Heart left ventricle (tissue), 16 donors: ENCODE data around the gene TP53AIP1. TPM values are rescaled to one million over a fixed set of nuclear protein-coding genes. Genes with fewer than 3 reads are reported as not detected.

ENCODE experiments used
- ATAC-seq, 4 donors: fragments of 200-7000 bp; cut with Tn5 transposase; one replicate each; pipeline ENCODE4 v1.9.1; 2020 to 2022; ENCODE audit warnings: moderate library complexity in 4 of 4, mild to moderate bottlenecking in 3 of 4, moderate number of reproducible peaks in 1 of 4
- DNase-seq, 5 donors: peaks; one replicate each; pipeline ENCODE4 v3.0.0-alpha.2; 2020
- H3K27ac ChIP-seq, 12 donors: fragments of 200-600 bp; sonication (generic) in 4 of 12; one replicate each; pipeline versions ENCODE4 v1.5.0 to v1.8.0; 2016 to 2022; ENCODE audit warnings: mild to moderate bottlenecking in 2 of 12
- H3K27me3 ChIP-seq, 9 donors: fragments of 200-600 bp; sonication (generic) in 2 of 9; one replicate each; pipeline versions ENCODE4 v1.5.1 to v1.8.0; 2016 to 2022; ENCODE audit warnings: mild to moderate bottlenecking in 3 of 9
- H3K36me3 ChIP-seq, 9 donors: fragments of 200-600 bp; sonication (generic) in 2 of 9; one replicate each; pipeline versions ENCODE4 v1.5.0 to v1.8.0; 2018 to 2022; ENCODE audit warnings: mild to moderate bottlenecking in 2 of 9
- H3K4me1 ChIP-seq, 12 donors: fragments of 200-600 bp; sonication (generic) in 4 of 12; one replicate each; pipeline versions ENCODE4 v1.5.0 to v1.8.0; 2016 to 2022; ENCODE audit warnings: mild to moderate bottlenecking in 3 of 12
- H3K4me3 ChIP-seq, 12 donors: fragments of 200-600 bp; sonication (generic) in 4 of 12; one replicate each; pipeline versions ENCODE4 v1.5.0 to v1.8.0; 2017 to 2022; ENCODE audit warnings: mild to moderate bottlenecking in 9 of 12, moderate library complexity in 4 of 12
- H3K9me3 ChIP-seq, 12 donors: fragments of 200-600 bp; sonication (generic) in 4 of 12; one replicate each; pipeline versions ENCODE4 v1.5.0 to v1.8.0; 2016 to 2022; ENCODE audit warnings: mild to moderate bottlenecking in 1 of 12
- POLR2A ChIP-seq, 2 donors: fragments of 450-650 bp; IDR thresholded peaks; one replicate each; pipeline ENCODE4 v1.6.1; 2017; ENCODE audit warnings: antibody characterized with exemption in 2 of 2, mild to moderate bottlenecking in 2 of 2, moderate library complexity in 2 of 2
- WGBS, 4 donors: extraction: QIAGEN DNeasy Blood & Tissue Kit in 2 of 4; methylation state at CpG; one replicate each; pipeline versions ENCODE4 v1.1.5 to v1.1.7; 2013 to 2018; 5-methylcytosine and 5-hydroxymethylcytosine counted together
- intact Hi-C, 10 donors: fragments of 100-400 bp; cut with DNase I; formaldehyde crosslinking; loops; one replicate each; pipeline versions ENCODE4 v1.11.1 to v1.14.2; 2022
- polyA plus RNA-seq, 2 donors: library from polyadenylated mRNA; stranded (reverse); fragments of 200-250 nt; gene quantifications; one replicate each; pipeline ENCODE4 v1.2.3, GENCODE V29; 2013
- total RNA-seq, 9 donors: library from RNA; depleted of rRNA in 2 of 9; stranded (reverse); fragments of >200 nt in 2 of 9; fragmentation: NEBNext Ultra II Directional in 3 of 9; extraction: Animal tissue kit (Norgen Biotek cat#: 25700) in 3 of 9; gene quantifications; one replicate each; pipeline versions ENCODE4 v1.1.0 to v1.2.4, GENCODE V29; 2016 to 2023
- TF ChIP-seq, protein P1 (sequence below), 12 donors: fragments of 200-600 bp; sonication (generic) in 4 of 12; IDR thresholded peaks; one replicate each; pipeline versions ENCODE4 v1.5.0 to v1.8.0; 2018 to 2022; ENCODE audit warnings: antibody characterized with exemption in 12 of 12, mild to moderate bottlenecking in 5 of 12
- donor health status: ischemic (EF 13 %, LVEDD 7.1; RV severe dilation, severe dysfunction).
- donor health status: healthy with polysubstance abuse.
- donor health status: DM: no; HTN: yes; CAD: no.
- donor health status: DM: no; HTN: no; CAD: no.
- donor health status: ischemic (EF 25% LVEDD 6.9; RV normal size, moderate dysfunction).
- donor health status: ischemic (EF 25% LVEDD 5.7; RV mildly dilated, moderate dysfunction).
- donor health status: healthy.
- donor health status: DM: yes; HTN: yes; CAD: no.
- donor health status: ischemic (EF 35%, LVEDD 5.7; RV mildly dilated, moderate dysfunction).
- donor health status: nonischemic (EF 11% LVEDD 7.7; RV severe dilation, severe dysfunction).
- donor health status: DM: yes; HTN: yes; CAD: no.
- donor health status: PGD.
- donor health status: ischemic (EF 29% LVEDD 5.4; RV normal size, mild dysfunction).
- donor health status: nonischemic (EF 23%, LVEDD 6.1; RV moderate dilation, normal function).

TP53AIP1 gene
- total and polyA plus RNA-seq, 11 donors, result 0.01 TPM; not detected in 10

GRCh38 chr11:128946648-128947047 is 4.0 kb upstream of the TP53AIP1 start:
- Histone ChIP-seq H3K36me3 (no peaks in the 10 kb centered on the region), H3K4me3 (no peak overlapping the region), H3K27me3 (no peaks in the 10 kb centered on the region), H3K4me1 (no peaks in the 10 kb centered on the region), H3K27ac (no peak overlapping the region), H3K9me3 (no peaks in the 10 kb centered on the region)
- intact Hi-C loops, result no loop called here
- no peak for TF ChIP-seq POLR2A (IDR thresholded peaks at IDR 0.05)
- TF ChIP-seq, protein P1, sequence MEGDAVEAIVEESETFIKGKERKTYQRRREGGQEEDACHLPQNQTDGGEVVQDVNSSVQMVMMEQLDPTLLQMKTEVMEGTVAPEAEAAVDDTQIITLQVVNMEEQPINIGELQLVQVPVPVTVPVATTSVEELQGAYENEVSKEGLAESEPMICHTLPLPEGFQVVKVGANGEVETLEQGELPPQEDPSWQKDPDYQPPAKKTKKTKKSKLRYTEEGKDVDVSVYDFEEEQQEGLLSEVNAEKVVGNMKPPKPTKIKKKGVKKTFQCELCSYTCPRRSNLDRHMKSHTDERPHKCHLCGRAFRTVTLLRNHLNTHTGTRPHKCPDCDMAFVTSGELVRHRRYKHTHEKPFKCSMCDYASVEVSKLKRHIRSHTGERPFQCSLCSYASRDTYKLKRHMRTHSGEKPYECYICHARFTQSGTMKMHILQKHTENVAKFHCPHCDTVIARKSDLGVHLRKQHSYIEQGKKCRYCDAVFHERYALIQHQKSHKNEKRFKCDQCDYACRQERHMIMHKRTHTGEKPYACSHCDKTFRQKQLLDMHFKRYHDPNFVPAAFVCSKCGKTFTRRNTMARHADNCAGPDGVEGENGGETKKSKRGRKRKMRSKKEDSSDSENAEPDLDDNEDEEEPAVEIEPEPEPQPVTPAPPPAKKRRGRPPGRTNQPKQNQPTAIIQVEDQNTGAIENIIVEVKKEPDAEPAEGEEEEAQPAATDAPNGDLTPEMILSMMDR (IDR thresholded peaks at IDR 0.05), result no peak
- DNase-seq, result no peak
- 97 to 100% (median 99%) methylated on average over 2 of the region's 2 CpGs for WGBS, 4 donors
- ATAC-seq, result no peak

DNA sequence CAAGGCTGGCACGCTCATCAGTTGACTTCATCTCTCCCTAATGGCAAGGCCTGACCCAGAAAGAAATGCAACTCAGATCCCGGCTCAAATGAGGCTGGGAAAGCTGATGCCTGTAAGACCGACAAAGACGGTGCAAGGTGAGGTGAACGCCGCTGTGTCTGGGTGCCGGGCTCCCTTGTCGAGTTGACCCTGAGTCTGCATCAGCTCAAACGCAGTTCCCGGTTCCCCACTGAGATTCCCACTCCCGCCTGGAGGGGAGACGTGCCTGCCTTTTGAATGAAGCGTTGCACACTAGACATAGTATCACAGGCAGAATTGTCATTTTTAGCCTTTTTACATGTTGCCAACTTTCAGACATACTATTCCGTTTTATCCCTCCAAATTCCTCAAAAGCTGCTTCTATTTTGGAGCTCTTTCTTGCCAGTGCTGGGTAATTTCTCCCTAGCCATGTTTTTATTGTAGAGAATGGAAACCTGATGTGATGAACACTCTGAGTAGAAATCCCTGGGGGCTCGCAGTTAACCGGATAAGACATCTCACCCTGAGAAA is 831 bp upstream of the TP53AIP1 start:
- TF ChIP-seq POLR2A (IDR thresholded peaks at IDR 0.05), result no peak
- Histone ChIP-seq H3K36me3 (no peaks in the 10 kb centered on the region), H3K27me3 (peaks cover 0 to 5% (median 0%) of the 10 kb centered on the region in 9 donors), H3K4me3 (no peak overlapping the region), H3K4me1 (no peaks in the 10 kb centered on the region), H3K9me3 (no peaks in the 10 kb centered on the region), H3K27ac (no peak overlapping the region)
- 69 to 71% (median 71%) methylated on average over 16 of the region's 16 CpGs for WGBS, 4 donors
- intact Hi-C loops, result no loop called here
- DNase-seq, result no peak
- ATAC-seq, result no peak

DNA sequence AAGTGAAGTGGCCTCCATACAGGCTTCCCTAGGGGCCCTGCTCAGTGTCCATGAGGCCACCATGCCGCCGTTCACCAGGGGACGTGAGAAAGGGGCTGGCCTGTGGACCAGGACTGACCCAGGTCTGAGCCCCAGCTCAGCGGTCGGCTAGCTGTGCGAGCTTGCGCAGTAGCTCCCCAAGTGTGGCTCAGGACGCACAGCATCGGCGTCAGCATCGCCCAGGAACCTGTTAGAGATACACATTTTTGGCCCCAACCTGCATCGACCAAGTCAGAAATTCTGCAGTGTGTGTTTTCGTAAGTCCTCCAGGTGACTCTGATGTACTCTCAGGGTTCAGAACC is 429 bp downstream of the TP53AIP1 start:
- ATAC-seq, result peak in 1 of 4 donors; percentile 18
- no peaks in the 10 kb centered on the region for H3K4me1 ChIP-seq
- peaks cover 0 to 5% (median 0%) of the 10 kb centered on the region in 9 donors for H3K27me3 ChIP-seq
- TF ChIP-seq, protein P1 (IDR thresholded peaks at IDR 0.05), result no peak
- TF ChIP-seq POLR2A (IDR thresholded peaks at IDR 0.05), result no peak
- no peak for DNase-seq
- intact Hi-C loops, result no loop called here
- 88 to 97% (median 97%) methylated on average over 12 to 13 of the region's 13 CpGs for WGBS, 4 donors
- no peaks in the 10 kb centered on the region for H3K9me3 ChIP-seq
- H3K4me3 ChIP-seq, result no peak overlapping the region
- H3K27ac ChIP-seq, result no peak overlapping the region
- no peaks in the 10 kb centered on the region for H3K36me3 ChIP-seq

DNA sequence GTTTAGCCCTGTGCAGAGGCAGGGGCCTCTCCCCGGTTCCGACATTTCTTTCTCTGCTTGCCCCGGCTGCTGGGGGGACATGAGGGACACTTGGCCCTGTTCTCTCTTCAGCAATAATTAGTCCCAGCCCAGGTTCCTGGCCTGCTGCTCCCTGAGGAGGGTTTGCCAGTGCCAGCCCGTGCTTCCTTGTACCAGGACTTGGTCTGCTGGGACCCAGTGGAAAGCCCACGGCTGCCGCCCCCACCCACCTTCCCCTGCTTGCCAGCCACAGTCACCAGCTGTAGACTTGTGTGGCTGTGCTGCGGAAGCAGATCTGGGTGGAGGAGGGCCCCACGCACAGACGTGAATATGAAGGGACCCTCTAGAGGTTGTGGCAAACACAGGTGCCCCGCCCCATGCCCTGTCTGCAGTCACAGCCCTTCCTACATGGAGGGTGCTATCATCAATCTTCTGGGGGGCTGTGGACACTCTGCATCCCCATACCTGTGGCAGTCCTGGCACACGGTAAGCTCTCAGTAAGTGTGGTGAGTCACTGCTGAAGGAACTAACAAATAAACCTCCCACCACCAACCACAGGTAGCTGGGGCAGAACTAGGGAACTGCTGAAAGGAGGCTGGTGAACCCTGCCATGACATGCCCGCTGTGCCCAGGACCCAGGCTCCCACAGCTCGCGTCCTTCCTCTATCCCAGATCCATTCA is 949 bp downstream of the TP53AIP1 start:
- Histone ChIP-seq H3K27me3 (peaks cover 0 to 5% (median 0%) of the 10 kb centered on the region in 9 donors), H3K27ac (no peak overlapping the region), H3K36me3 (no peaks in the 10 kb centered on the region), H3K9me3 (no peaks in the 10 kb centered on the region), H3K4me3 (no peak overlapping the region), H3K4me1 (no peaks in the 10 kb centered on the region)
- no peak for TF ChIP-seq POLR2A (IDR thresholded peaks at IDR 0.05)
- intact Hi-C loops, result no loop called here
- ATAC-seq (no peak), DNase-seq (no peak)
- 92 to 99% (median 95%) methylated on average over 10 to 14 of the region's 14 CpGs for WGBS, 4 donors

- intact Hi-C loops, result no loop called here
- H3K36me3 ChIP-seq, result no peaks in the 10 kb centered on the region
- H3K27me3 ChIP-seq, result peaks cover 0 to 5% (median 0%) of the 10 kb centered on the region in 9 donors
- DNase-seq (no peak), ATAC-seq (no peak)
- no peaks in the 10 kb centered on the region for H3K9me3 ChIP-seq
- no peak overlapping the region for H3K4me3 ChIP-seq
- H3K4me1 ChIP-seq, result no peaks in the 10 kb centered on the region
- 62 to 75% (median 68%) methylated on average over 8 of the region's 8 CpGs for WGBS, 4 donors
- no peak overlapping the region for H3K27ac ChIP-seq
- TF ChIP-seq POLR2A (IDR thresholded peaks at IDR 0.05), result no peak
- TF ChIP-seq, protein P1 (IDR thresholded peaks at IDR 0.05), result no peak
Measured at GRCh38 chr11:128941110-128941509, 1.6 kb downstream of the TP53AIP1 start.
